ENCODE measurements around the gene PLD4.
"Not testable (repeated sequence)": the region's sequence is repeated elsewhere in the genome, so short reads cannot be mapped to it uniquely, and the experiment has no call there.

The PLD4 gene

GRCh38 chr14:104944436-104945205 lies 19.9 kb downstream of the PLD4 start:
- not testable (repeated sequence) for H3K79me1 ChIP-seq (replicated peaks; ENCODE audit: low read length, poor library complexity, severe bottlenecking); H2AK5ac ChIP-seq (ENCODE audit: low read length, severe bottlenecking); H2BK5ac ChIP-seq (ENCODE audit: low read depth, low read length, poor library complexity, severe bottlenecking); H2BK15ac ChIP-seq (ENCODE audit: low read depth, poor library complexity, severe bottlenecking); H3K27me3 ChIP-seq (ENCODE audit: control insufficient read depth in 1 of 2, insufficient read depth in 1 of 2, low read length in 2 of 2); H3K9ac ChIP-seq (ENCODE audit: low read length); H3K4me2 ChIP-seq (ENCODE audit: low read length, poor library complexity, severe bottlenecking); H3K18ac ChIP-seq (ENCODE audit: low read depth in 1 of 2, low read length in 2 of 2); H2AFZ ChIP-seq (ENCODE audit: low read depth, low read length); H2BK120ac ChIP-seq (ENCODE audit: low read depth, low read length); H4K8ac ChIP-seq (ENCODE audit: low read length); H4K91ac ChIP-seq (ENCODE audit: low read length); H3K4me3 ChIP-seq (ENCODE audit: insufficient read depth in 1 of 2, low read depth in 1 of 2, low read length in 2 of 2); H3K9me3 ChIP-seq (ENCODE audit: control insufficient read depth, low read length); DNase-seq; H3K14ac ChIP-seq (ENCODE audit: low read length in 2 of 2); H3K4me1 ChIP-seq (ENCODE audit: control insufficient read depth, insufficient read depth, low read depth, low read length); H3K4ac ChIP-seq (ENCODE audit: low read depth in 1 of 2, low read length in 2 of 2); H3K23ac ChIP-seq (ENCODE audit: low read length in 2 of 2); H2BK12ac ChIP-seq (ENCODE audit: low read length in 2 of 2); H3K27ac ChIP-seq (ENCODE audit: low read length, poor library complexity, severe bottlenecking)
- H3K36me3 ChIP-seq (ENCODE audit: control insufficient read depth in 1 of 2, insufficient read depth in 2 of 2, low read depth in 1 of 2, low read length in 2 of 2): peaks cover 73 to 82% of the 10 kb centered on the region in 2 experiments
- 93% methylated on average over 29 of the region's 29 CpGs for WGBS

GRCh38 chr14:104945266-104945665 lies 20.6 kb downstream of the PLD4 start:
- not testable (repeated sequence) for H3K18ac ChIP-seq (ENCODE audit: low read depth in 1 of 2, low read length in 2 of 2); H2AK5ac ChIP-seq (ENCODE audit: low read length, severe bottlenecking); DNase-seq; H3K9ac ChIP-seq (ENCODE audit: low read length); H3K14ac ChIP-seq (ENCODE audit: low read length in 2 of 2); H3K4ac ChIP-seq (ENCODE audit: low read depth in 1 of 2, low read length in 2 of 2); H2BK12ac ChIP-seq (ENCODE audit: low read length in 2 of 2); H2AFZ ChIP-seq (ENCODE audit: low read depth, low read length); H3K9me3 ChIP-seq (ENCODE audit: control insufficient read depth, low read length); H3K27ac ChIP-seq (ENCODE audit: low read length, poor library complexity, severe bottlenecking); H4K8ac ChIP-seq (ENCODE audit: low read length); H3K4me2 ChIP-seq (ENCODE audit: low read length, poor library complexity, severe bottlenecking); H3K79me1 ChIP-seq (replicated peaks; ENCODE audit: low read length, poor library complexity, severe bottlenecking); H2BK120ac ChIP-seq (ENCODE audit: low read depth, low read length); H2BK15ac ChIP-seq (ENCODE audit: low read depth, poor library complexity, severe bottlenecking); H3K4me1 ChIP-seq (ENCODE audit: control insufficient read depth, insufficient read depth, low read depth, low read length); H3K4me3 ChIP-seq (ENCODE audit: insufficient read depth in 1 of 2, low read depth in 1 of 2, low read length in 2 of 2); H2BK5ac ChIP-seq (ENCODE audit: low read depth, low read length, poor library complexity, severe bottlenecking); H3K27me3 ChIP-seq (ENCODE audit: control insufficient read depth in 1 of 2, insufficient read depth in 1 of 2, low read length in 2 of 2); H4K91ac ChIP-seq (ENCODE audit: low read length); H3K23ac ChIP-seq (ENCODE audit: low read length in 2 of 2)
- H3K36me3 ChIP-seq (ENCODE audit: control insufficient read depth in 1 of 2, insufficient read depth in 2 of 2, low read depth in 1 of 2, low read length in 2 of 2): peaks cover 72 to 82% of the 10 kb centered on the region in 2 experiments
- 87% methylated on average over 15 of the region's 20 CpGs for WGBS

- H3K4me2 ChIP-seq (ENCODE audit: low read length, poor library complexity, severe bottlenecking); H3K23ac ChIP-seq (ENCODE audit: low read length in 2 of 2); H3K14ac ChIP-seq (ENCODE audit: low read length in 2 of 2); H3K27ac ChIP-seq (ENCODE audit: low read length, poor library complexity, severe bottlenecking); H2BK5ac ChIP-seq (ENCODE audit: low read depth, low read length, poor library complexity, severe bottlenecking); H2BK12ac ChIP-seq (ENCODE audit: low read length in 2 of 2); H3K4ac ChIP-seq (ENCODE audit: low read depth in 1 of 2, low read length in 2 of 2); H3K27me3 ChIP-seq (ENCODE audit: control insufficient read depth in 1 of 2, insufficient read depth in 1 of 2, low read length in 2 of 2); H2AFZ ChIP-seq (ENCODE audit: low read depth, low read length); H4K8ac ChIP-seq (ENCODE audit: low read length); H2AK5ac ChIP-seq (ENCODE audit: low read length, severe bottlenecking); H3K4me1 ChIP-seq (ENCODE audit: control insufficient read depth, insufficient read depth, low read depth, low read length); H2BK15ac ChIP-seq (ENCODE audit: low read depth, poor library complexity, severe bottlenecking); DNase-seq; H3K9me3 ChIP-seq (ENCODE audit: control insufficient read depth, low read length); H3K79me1 ChIP-seq (replicated peaks; ENCODE audit: low read length, poor library complexity, severe bottlenecking); H3K9ac ChIP-seq (ENCODE audit: low read length); H2BK120ac ChIP-seq (ENCODE audit: low read depth, low read length); H3K18ac ChIP-seq (ENCODE audit: low read depth in 1 of 2, low read length in 2 of 2); H3K4me3 ChIP-seq (ENCODE audit: insufficient read depth in 1 of 2, low read depth in 1 of 2, low read length in 2 of 2); H4K91ac ChIP-seq (ENCODE audit: low read length): not testable (repeated sequence)
- peaks cover 66 to 78% of the 10 kb centered on the region in 2 experiments for H3K36me3 ChIP-seq (ENCODE audit: control insufficient read depth in 1 of 2, insufficient read depth in 2 of 2, low read depth in 1 of 2, low read length in 2 of 2)
- 96% methylated on average over 32 of the region's 43 CpGs for WGBS
Observed at GRCh38 chr14:104945986-104946965, 21.6 kb downstream of the PLD4 start.

GRCh38 chr14:104947201-104947600 lies 22.5 kb downstream of the PLD4 start:
- not testable (repeated sequence) for H2BK12ac ChIP-seq (ENCODE audit: low read length in 2 of 2)

More at GRCh38 chr14:104947201-104947600, 22.5 kb downstream of the PLD4 start:
- H2AFZ ChIP-seq (ENCODE audit: low read depth, low read length); H2BK15ac ChIP-seq (ENCODE audit: low read depth, poor library complexity, severe bottlenecking); H2BK120ac ChIP-seq (ENCODE audit: low read depth, low read length); H3K27ac ChIP-seq (ENCODE audit: low read length, poor library complexity, severe bottlenecking); H4K8ac ChIP-seq (ENCODE audit: low read length); H3K14ac ChIP-seq (ENCODE audit: low read length in 2 of 2); H3K18ac ChIP-seq (ENCODE audit: low read depth in 1 of 2, low read length in 2 of 2); H3K23ac ChIP-seq (ENCODE audit: low read length in 2 of 2); H3K4me3 ChIP-seq (ENCODE audit: insufficient read depth in 1 of 2, low read depth in 1 of 2, low read length in 2 of 2); H3K9ac ChIP-seq (ENCODE audit: low read length); H3K27me3 ChIP-seq (ENCODE audit: control insufficient read depth in 1 of 2, insufficient read depth in 1 of 2, low read length in 2 of 2); H3K4me1 ChIP-seq (ENCODE audit: control insufficient read depth, insufficient read depth, low read depth, low read length); H3K79me1 ChIP-seq (replicated peaks; ENCODE audit: low read length, poor library complexity, severe bottlenecking); H3K9me3 ChIP-seq (ENCODE audit: control insufficient read depth, low read length); H3K4me2 ChIP-seq (ENCODE audit: low read length, poor library complexity, severe bottlenecking); H3K4ac ChIP-seq (ENCODE audit: low read depth in 1 of 2, low read length in 2 of 2); H2BK5ac ChIP-seq (ENCODE audit: low read depth, low read length, poor library complexity, severe bottlenecking); H2AK5ac ChIP-seq (ENCODE audit: low read length, severe bottlenecking); H4K91ac ChIP-seq (ENCODE audit: low read length); DNase-seq: not testable (repeated sequence)
- peaks cover 65 to 75% of the 10 kb centered on the region in 2 experiments for H3K36me3 ChIP-seq (ENCODE audit: control insufficient read depth in 1 of 2, insufficient read depth in 2 of 2, low read depth in 1 of 2, low read length in 2 of 2)
- WGBS: 96% methylated on average over 13 of the region's 13 CpGs
